Hepatocyte (in vitro differentiated cells): ENCODE results near the gene MUSK. TPM values are rescaled to one million over a fixed set of nuclear protein-coding genes. Genes with fewer than 3 reads are reported as not detected.

Experiments
- DNase-seq: peaks from one replicate; pipeline ENCODE4 v3.0.0-alpha.2; 2016; ENCODE audit warnings: low spot score
- H2AFZ ChIP-seq: fragments of 200-600 bp; sonication (generic); 2 replicates; pipeline ENCODE4 v1.6.0; 2016; ENCODE audit warnings: antibody characterized with exemption, mild to moderate bottlenecking
- H3K27ac ChIP-seq: fragments of 200-600 bp; sonication (generic); 2 replicates; pipeline ENCODE4 v1.5.1; 2016; ENCODE audit warnings: mild to moderate bottlenecking
- H3K27me3 ChIP-seq: fragments of 200-600 bp; sonication (generic); 2 replicates; pipeline ENCODE4 v1.6.1; 2016
- H3K36me3 ChIP-seq: fragments of 200-600 bp; sonication (generic); replicated peaks from 2 replicates; pipeline ENCODE4 v1.5.1; 2016; ENCODE audit warnings: low read depth; ENCODE audit not compliant: insufficient read depth
- H3K4me1 ChIP-seq: fragments of 200-600 bp; sonication (generic); 2 replicates; pipeline ENCODE4 v1.5.1; 2016; ENCODE audit warnings: mild to moderate bottlenecking, moderate library complexity; ENCODE audit not compliant: insufficient read depth
- H3K4me2 ChIP-seq: fragments of 200-600 bp; sonication (generic); 2 replicates; pipeline ENCODE4 v1.6.0; 2016
- H3K4me3 ChIP-seq: fragments of 200-600 bp; sonication (generic); 2 replicates; pipeline ENCODE4 v1.5.1; 2016; ENCODE audit warnings: mild to moderate bottlenecking
- H3K79me2 ChIP-seq: fragments of 200-600 bp; sonication (generic); 2 replicates; pipeline ENCODE4 v1.6.0; 2017; ENCODE audit warnings: mild to moderate bottlenecking
- H3K9me2 ChIP-seq: fragments of 200-600 bp; sonication (generic); replicated peaks from 2 replicates; pipeline ENCODE4 v1.6.0; 2017; ENCODE audit warnings: mild to moderate bottlenecking; ENCODE audit not compliant: insufficient read depth
- H3K9me3 ChIP-seq: fragments of 200-600 bp; sonication (generic); 2 replicates; pipeline ENCODE4 v1.5.1; 2016; ENCODE audit warnings: low read depth, mild to moderate bottlenecking
- H4K20me1 ChIP-seq: fragments of 200-600 bp; sonication (generic); 2 replicates; pipeline ENCODE4 v1.6.0; 2016; ENCODE audit warnings: mild to moderate bottlenecking; ENCODE audit not compliant: insufficient read depth, poor library complexity, severe bottlenecking
- EZH2 ChIP-seq: fragments of 200-600 bp; sonication (generic); IDR thresholded peaks from 2 replicates; pipeline ENCODE4 v1.6.1; 2016; ENCODE audit warnings: antibody characterized with exemption, mild to moderate bottlenecking, borderline replicate concordance
- EZH2phosphoT487 ChIP-seq: fragments of 200-600 bp; sonication (generic); IDR thresholded peaks from one replicate; pipeline ENCODE4 v1.6.1; 2018; ENCODE audit warnings: antibody characterized with exemption, mild to moderate bottlenecking, low read depth, moderate library complexity; ENCODE audit not compliant: unreplicated experiment, severe bottlenecking
- WGBS: methylation state at CpG from one replicate; pipeline ENCODE4 v1.1.6; 2016; ENCODE audit warnings: low lambda C conversion rate; ENCODE audit errors: missing lambda C conversion rate; 5-methylcytosine and 5-hydroxymethylcytosine counted together
- polyA plus RNA-seq: library from polyadenylated mRNA; unstranded; fragments of >200 nt; fragmentation: Nextera tagmentation; extraction: Ambion mirVana; gene quantifications from 2 replicates; pipeline ENCODE4 v1.2.1, GENCODE V29; 2016
- total RNA-seq: library from RNA; depleted of rRNA; stranded (reverse); fragments of >200 nt; gene quantifications from 2 replicates; pipeline ENCODE4 v1.2.3, GENCODE V29; 2014
- TF ChIP-seq, protein P1 (sequence below): fragments of 200-600 bp; sonication (generic); IDR thresholded peaks from 2 replicates; pipeline ENCODE4 v1.5.1; 2016; ENCODE audit warnings: antibody characterized with exemption, mild to moderate bottlenecking; ENCODE audit not compliant: poor library complexity

MUSK gene
- total and polyA plus RNA-seq, 2 experiments from 2014 or later, result 0.47 TPM; not detected in 1

DNA sequence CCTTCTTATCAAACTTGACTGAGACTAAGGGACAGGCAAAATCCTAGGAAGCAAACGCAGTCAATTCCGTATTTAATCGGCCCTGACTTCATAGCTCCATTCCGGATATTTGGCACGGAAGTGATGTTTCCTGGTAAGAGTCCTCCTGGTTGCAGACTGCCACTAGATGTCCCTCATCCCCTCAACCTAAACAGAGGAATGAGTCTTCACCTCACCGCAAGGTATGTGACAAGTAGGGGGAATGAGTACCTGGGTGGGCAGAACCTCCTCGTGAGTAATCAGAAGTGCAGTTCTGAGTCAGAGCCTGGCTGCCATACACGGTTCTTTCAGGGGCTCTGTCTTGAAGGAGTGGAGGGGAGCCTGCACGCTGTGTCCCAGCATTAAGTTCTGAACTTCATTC, 173.6 kb downstream of the MUSK start:
- DNase-seq, result peak; percentile 15
- 80% methylated on average over 9 of the region's 9 CpGs for WGBS
- Histone ChIP-seq H3K4me3 (no peak overlapping the region), H3K79me2 (no peaks in the 10 kb centered on the region), H3K9me2 (no peaks in the 10 kb centered on the region), H3K4me1 (no peaks in the 10 kb centered on the region), H3K9me3 (no peaks in the 10 kb centered on the region), H3K27ac (no peak overlapping the region), H4K20me1 (no peaks in the 10 kb centered on the region), H3K36me3 (no peaks in the 10 kb centered on the region), H3K4me2 (no peak overlapping the region), H2AFZ (no peak overlapping the region), H3K27me3 (no peaks in the 10 kb centered on the region)
- no peak for TF ChIP-seq EZH2phosphoT487
- TF ChIP-seq EZH2, result no peak
- TF ChIP-seq, protein P1, sequence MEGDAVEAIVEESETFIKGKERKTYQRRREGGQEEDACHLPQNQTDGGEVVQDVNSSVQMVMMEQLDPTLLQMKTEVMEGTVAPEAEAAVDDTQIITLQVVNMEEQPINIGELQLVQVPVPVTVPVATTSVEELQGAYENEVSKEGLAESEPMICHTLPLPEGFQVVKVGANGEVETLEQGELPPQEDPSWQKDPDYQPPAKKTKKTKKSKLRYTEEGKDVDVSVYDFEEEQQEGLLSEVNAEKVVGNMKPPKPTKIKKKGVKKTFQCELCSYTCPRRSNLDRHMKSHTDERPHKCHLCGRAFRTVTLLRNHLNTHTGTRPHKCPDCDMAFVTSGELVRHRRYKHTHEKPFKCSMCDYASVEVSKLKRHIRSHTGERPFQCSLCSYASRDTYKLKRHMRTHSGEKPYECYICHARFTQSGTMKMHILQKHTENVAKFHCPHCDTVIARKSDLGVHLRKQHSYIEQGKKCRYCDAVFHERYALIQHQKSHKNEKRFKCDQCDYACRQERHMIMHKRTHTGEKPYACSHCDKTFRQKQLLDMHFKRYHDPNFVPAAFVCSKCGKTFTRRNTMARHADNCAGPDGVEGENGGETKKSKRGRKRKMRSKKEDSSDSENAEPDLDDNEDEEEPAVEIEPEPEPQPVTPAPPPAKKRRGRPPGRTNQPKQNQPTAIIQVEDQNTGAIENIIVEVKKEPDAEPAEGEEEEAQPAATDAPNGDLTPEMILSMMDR, result peak; percentile 20

DNA sequence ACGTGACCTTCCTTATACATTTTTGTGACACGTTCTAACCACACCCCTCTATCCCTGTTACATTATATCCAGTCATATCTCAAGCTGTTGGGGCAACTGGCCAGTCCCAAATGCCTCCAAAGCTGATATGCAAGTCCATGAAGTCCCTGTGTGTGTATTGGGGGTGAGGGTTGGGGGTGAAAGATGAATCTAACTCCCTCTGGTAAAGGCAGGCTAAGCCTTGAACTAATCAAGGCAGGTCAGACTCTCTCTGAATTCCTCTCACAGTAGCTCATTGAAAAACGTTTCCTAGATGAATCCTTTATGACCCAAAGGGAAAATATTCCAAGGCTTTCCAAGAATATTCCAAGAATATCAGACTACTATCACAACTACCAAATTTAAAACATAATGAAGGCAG, 174.4 kb downstream of the MUSK start:
- WGBS, result 76% methylated on average over 3 of the region's 3 CpGs
- TF ChIP-seq, protein P1, result no peak
- TF ChIP-seq EZH2phosphoT487, result no peak
- TF ChIP-seq EZH2, result no peak

DNA sequence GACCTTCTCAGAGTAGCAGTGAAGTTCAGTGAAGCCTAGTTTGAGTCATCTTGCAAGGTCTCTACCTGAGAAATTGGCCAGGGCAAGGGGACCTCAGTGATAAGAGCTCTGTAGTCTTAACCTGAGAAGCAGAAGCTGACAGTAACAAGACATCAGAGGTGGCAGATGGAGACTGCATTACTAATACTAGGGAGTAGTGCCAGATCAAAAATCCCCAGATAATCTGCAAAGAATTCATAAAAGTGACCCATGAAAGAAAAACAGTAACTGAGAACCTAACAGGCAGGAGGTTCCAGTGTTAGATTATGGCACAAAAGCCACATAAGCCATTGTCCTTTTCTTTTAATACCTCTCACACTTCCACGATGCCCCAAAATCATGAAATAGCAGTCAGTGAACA, 175.5 kb downstream of the MUSK start:
- H2AFZ ChIP-seq, result no peak overlapping the region
- TF ChIP-seq, protein P1, result no peak
- no peak for TF ChIP-seq EZH2
- TF ChIP-seq EZH2phosphoT487, result no peak
- no peak for DNase-seq
- H3K36me3 ChIP-seq, result no peaks in the 10 kb centered on the region
- H3K9me3 ChIP-seq, result no peaks in the 10 kb centered on the region
- no peaks in the 10 kb centered on the region for H4K20me1 ChIP-seq
- H3K9me2 ChIP-seq, result no peaks in the 10 kb centered on the region
- no peak overlapping the region for H3K4me3 ChIP-seq
- no peak overlapping the region for H3K4me2 ChIP-seq
- no peaks in the 10 kb centered on the region for H3K4me1 ChIP-seq
- no peak overlapping the region for H3K27ac ChIP-seq
- WGBS, result 93% methylated on average over 1 of the region's 1 CpG
- no peaks in the 10 kb centered on the region for H3K79me2 ChIP-seq
- H3K27me3 ChIP-seq, result no peaks in the 10 kb centered on the region

More for the DNA sequence above, 174.4 kb downstream of the MUSK start:
- no peak for DNase-seq
- Histone ChIP-seq H3K4me1 (no peaks in the 10 kb centered on the region), H4K20me1 (no peaks in the 10 kb centered on the region), H3K9me2 (no peaks in the 10 kb centered on the region), H3K27me3 (no peaks in the 10 kb centered on the region), H3K27ac (no peak overlapping the region), H3K36me3 (no peaks in the 10 kb centered on the region), H3K79me2 (no peaks in the 10 kb centered on the region), H2AFZ (no peak overlapping the region), H3K4me2 (no peak overlapping the region), H3K4me3 (no peak overlapping the region), H3K9me3 (no peaks in the 10 kb centered on the region)

DNA sequence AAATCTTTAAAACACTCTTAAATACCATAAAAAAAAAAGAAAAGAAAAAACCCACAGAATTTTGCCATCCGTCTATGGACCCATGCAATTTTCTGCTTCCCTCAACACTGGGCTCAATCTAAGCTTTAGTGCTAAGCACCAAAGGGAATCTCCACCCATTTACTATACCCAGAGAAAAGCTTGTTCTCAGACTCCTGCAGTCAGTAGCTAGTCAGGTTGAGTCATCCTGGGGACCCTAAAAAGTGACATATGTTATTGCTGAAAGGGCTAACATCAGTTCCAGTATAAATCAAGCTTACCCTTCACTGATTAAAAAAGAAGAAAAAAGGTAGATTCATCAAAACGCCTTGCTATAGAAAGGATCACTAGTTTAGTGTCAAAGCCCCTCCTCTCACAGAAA, 177.6 kb downstream of the MUSK start:
- no peak overlapping the region for H3K4me2 ChIP-seq
- H3K27me3 ChIP-seq, result no peaks in the 10 kb centered on the region
- H3K4me3 ChIP-seq, result no peak overlapping the region
- H3K9me3 ChIP-seq, result no peaks in the 10 kb centered on the region
- 79% methylated on average over 2 of the region's 2 CpGs for WGBS
- H3K9me2 ChIP-seq, result no peaks in the 10 kb centered on the region
- no peaks in the 10 kb centered on the region for H3K4me1 ChIP-seq
- H3K79me2 ChIP-seq, result no peaks in the 10 kb centered on the region
- no peaks in the 10 kb centered on the region for H4K20me1 ChIP-seq
- no peak for TF ChIP-seq EZH2phosphoT487
- no peak for TF ChIP-seq EZH2
- TF ChIP-seq, protein P1, result no peak
- no peaks in the 10 kb centered on the region for H3K36me3 ChIP-seq
- no peak overlapping the region for H2AFZ ChIP-seq
- no peak overlapping the region for H3K27ac ChIP-seq
- no peak for DNase-seq
